Measurements from ENCODE around the gene FTCD. TPM values are rescaled to one million over a fixed set of nuclear protein-coding genes. Genes with fewer than 3 reads are reported as not detected.

The FTCD gene
- total and polyA plus RNA-seq, 2 of the 4 experiments (the other 2 are of a cell fraction) = 0.55 TPM; not detected in 1

DNA sequence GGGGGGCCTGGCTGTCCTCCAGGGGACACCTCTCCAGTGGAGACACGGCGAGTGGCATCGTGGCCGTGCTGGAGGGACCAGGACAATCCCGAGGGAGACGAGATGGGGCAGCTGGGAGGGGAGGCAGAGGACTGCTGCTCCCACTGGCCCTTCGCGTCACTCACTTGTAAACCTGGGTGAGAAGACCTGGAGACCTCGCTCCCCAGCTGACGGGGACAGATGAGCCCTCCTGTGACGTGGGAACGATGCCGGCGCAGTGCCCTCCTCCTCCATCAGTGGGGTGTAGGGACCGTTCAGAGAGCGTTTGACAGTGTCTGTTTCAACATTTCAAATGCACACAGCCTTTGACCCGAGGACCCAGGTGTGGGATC is 24.3 kb upstream of the FTCD start:
- no peak for TF ChIP-seq CHD1 (IDR thresholded peaks at IDR 0.05; ENCODE audit: low read depth, low read length)
- no peak for TF ChIP-seq RAD21 (IDR thresholded peaks at IDR 0.05; ENCODE audit: low read length)
- no peak for TF ChIP-seq MXI1 (IDR thresholded peaks at IDR 0.05; ENCODE audit: borderline replicate concordance, low read depth, low read length)
- no peak for TF ChIP-seq RFX5 (IDR thresholded peaks at IDR 0.05; ENCODE audit: low read depth, low read length)
- TF ChIP-seq, protein P1, sequence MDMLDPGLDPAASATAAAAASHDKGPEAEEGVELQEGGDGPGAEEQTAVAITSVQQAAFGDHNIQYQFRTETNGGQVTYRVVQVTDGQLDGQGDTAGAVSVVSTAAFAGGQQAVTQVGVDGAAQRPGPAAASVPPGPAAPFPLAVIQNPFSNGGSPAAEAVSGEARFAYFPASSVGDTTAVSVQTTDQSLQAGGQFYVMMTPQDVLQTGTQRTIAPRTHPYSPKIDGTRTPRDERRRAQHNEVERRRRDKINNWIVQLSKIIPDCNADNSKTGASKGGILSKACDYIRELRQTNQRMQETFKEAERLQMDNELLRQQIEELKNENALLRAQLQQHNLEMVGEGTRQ (IDR thresholded peaks at IDR 0.05; ENCODE audit: low read depth, low read length) = no peak
- no peak for TF ChIP-seq MAZ (IDR thresholded peaks at IDR 0.05; ENCODE audit: borderline replicate concordance, low read depth, low read length)
- TF ChIP-seq, protein P2, sequence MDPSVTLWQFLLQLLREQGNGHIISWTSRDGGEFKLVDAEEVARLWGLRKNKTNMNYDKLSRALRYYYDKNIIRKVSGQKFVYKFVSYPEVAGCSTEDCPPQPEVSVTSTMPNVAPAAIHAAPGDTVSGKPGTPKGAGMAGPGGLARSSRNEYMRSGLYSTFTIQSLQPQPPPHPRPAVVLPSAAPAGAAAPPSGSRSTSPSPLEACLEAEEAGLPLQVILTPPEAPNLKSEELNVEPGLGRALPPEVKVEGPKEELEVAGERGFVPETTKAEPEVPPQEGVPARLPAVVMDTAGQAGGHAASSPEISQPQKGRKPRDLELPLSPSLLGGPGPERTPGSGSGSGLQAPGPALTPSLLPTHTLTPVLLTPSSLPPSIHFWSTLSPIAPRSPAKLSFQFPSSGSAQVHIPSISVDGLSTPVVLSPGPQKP (IDR thresholded peaks at IDR 0.05; ENCODE audit: borderline replicate concordance, low read depth, low read length) = no peak
- TF ChIP-seq MAFK (IDR thresholded peaks at IDR 0.05; ENCODE audit: low read depth, low read length) = no peak
- TF ChIP-seq BHLHE40 (IDR thresholded peaks at IDR 0.05; ENCODE audit: low read depth, low read length) = no peak
- no peak for TF ChIP-seq FOS (IDR thresholded peaks at IDR 0.05; ENCODE audit: low read depth, low read length)
- no peak for TF ChIP-seq NFE2L2 (IDR thresholded peaks at IDR 0.05; ENCODE audit: low read depth, low read length)
- TF ChIP-seq RCOR1 (IDR thresholded peaks at IDR 0.05; ENCODE audit: insufficient replicate concordance, low read length) = no peak
- TF ChIP-seq, protein P3, sequence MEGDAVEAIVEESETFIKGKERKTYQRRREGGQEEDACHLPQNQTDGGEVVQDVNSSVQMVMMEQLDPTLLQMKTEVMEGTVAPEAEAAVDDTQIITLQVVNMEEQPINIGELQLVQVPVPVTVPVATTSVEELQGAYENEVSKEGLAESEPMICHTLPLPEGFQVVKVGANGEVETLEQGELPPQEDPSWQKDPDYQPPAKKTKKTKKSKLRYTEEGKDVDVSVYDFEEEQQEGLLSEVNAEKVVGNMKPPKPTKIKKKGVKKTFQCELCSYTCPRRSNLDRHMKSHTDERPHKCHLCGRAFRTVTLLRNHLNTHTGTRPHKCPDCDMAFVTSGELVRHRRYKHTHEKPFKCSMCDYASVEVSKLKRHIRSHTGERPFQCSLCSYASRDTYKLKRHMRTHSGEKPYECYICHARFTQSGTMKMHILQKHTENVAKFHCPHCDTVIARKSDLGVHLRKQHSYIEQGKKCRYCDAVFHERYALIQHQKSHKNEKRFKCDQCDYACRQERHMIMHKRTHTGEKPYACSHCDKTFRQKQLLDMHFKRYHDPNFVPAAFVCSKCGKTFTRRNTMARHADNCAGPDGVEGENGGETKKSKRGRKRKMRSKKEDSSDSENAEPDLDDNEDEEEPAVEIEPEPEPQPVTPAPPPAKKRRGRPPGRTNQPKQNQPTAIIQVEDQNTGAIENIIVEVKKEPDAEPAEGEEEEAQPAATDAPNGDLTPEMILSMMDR (conservative IDR thresholded peaks at IDR 0.05; ENCODE audit: low read depth, low read length) = no peak
- no peak for TF ChIP-seq POLR2A (IDR thresholded peaks at IDR 0.05; ENCODE audit: low read depth, low read length)
- no peak for TF ChIP-seq CEBPB (IDR thresholded peaks at IDR 0.05; ENCODE audit: low read depth, low read length)
- no peak for ATAC-seq (ENCODE audit: low read depth)
- no peak overlapping the region for H4K5ac ChIP-seq (ENCODE audit: low read depth, low read length)
- no peaks in the 10 kb centered on the region for H4K20me1 ChIP-seq (ENCODE audit: insufficient read depth, low read length)
- H3K4me3 ChIP-seq (ENCODE audit: insufficient read depth, low read depth, low read length) = no peak overlapping the region
- no peaks in the 10 kb centered on the region for H3K27me3 ChIP-seq (ENCODE audit: control insufficient read depth, insufficient read depth, low read length)
- ChIA-PET CTCF (no interaction called here), POLR2A (ENCODE audit: unreplicated experiment) (no interaction called here)
- H3K27ac ChIP-seq (ENCODE audit: insufficient read depth, low read length) = no peak overlapping the region
- peaks cover 2% of the 10 kb centered on the region; the same call in 1 of the 2 replicates for H3K9me3 ChIP-seq (ENCODE audit: control insufficient read depth, insufficient read depth, low read length)
- no peak overlapping the region for H3K4ac ChIP-seq (ENCODE audit: low read depth, low read length)
- H3K79me1 ChIP-seq (ENCODE audit: low read depth in 1 of 2, low read length in 2 of 2) = peaks cover 4 to 8% of the 10 kb centered on the region in 2 experiments; a peak in 3 of 4 replicates
- no peak overlapping the region for H3K18ac ChIP-seq (ENCODE audit: low read depth, low read length)
- 95% methylated on average over 8 of the region's 17 CpGs; no CpG with 5 or more reads in 1 of the 2 experiments for WGBS, 2 experiments (ENCODE audit: extremely low coverage in 2 of 2, insufficient read length in 1 of 2)
- DNase-seq = no peak
- H4K8ac ChIP-seq (ENCODE audit: low read depth in 2 of 2, low read length in 2 of 2) = no peak overlapping the region
- no TSS peak for BruUV-seq (replicated peaks)
- no peak overlapping the region for H2BK15ac ChIP-seq (ENCODE audit: low read depth, low read length)
- no peak overlapping the region for H2AK9ac ChIP-seq (replicated peaks; ENCODE audit: low read depth, low read length, poor library complexity)
- no peak overlapping the region for H3K14ac ChIP-seq (replicated peaks; ENCODE audit: low read depth, low read length)
- H3K4me2 ChIP-seq (ENCODE audit: low read depth, low read length) = no peak overlapping the region
- peaks cover 4% of the 10 kb centered on the region for H3K9me1 ChIP-seq (ENCODE audit: insufficient read depth, low read length)
- no peak overlapping the region for H2BK120ac ChIP-seq (ENCODE audit: low read depth, low read length)
- H2AFZ ChIP-seq (replicated peaks; ENCODE audit: low read length, poor library complexity) = peak overlapping the region; percentile 43
- dilution Hi-C loops (cut with HindIII; ENCODE audit: low sequenced_read_pairs, unreplicated experiment) (no loop called here), intact Hi-C loops (cut with micrococcal nuclease) (no loop called here), in situ Hi-C loops (cut with MboI; ENCODE audit: low sequenced_read_pairs) (no loop called here)
- H2BK20ac ChIP-seq (ENCODE audit: low read depth, low read length) = no peak overlapping the region
- H3K9ac ChIP-seq (ENCODE audit: low read depth, low read length) = no peak overlapping the region
- no peak overlapping the region for H4K91ac ChIP-seq (ENCODE audit: insufficient read depth, low read depth, low read length)
- no peak overlapping the region for H3K56ac ChIP-seq (ENCODE audit: extremely low read depth, insufficient read depth, low read length)
- H2BK5ac ChIP-seq (ENCODE audit: low read depth, low read length, poor library complexity, severe bottlenecking) = no peak overlapping the region
- H3K23ac ChIP-seq (ENCODE audit: low read depth, low read length) = no peak overlapping the region
- no peaks in the 10 kb centered on the region for H3K36me3 ChIP-seq (ENCODE audit: control insufficient read depth, insufficient read depth, low read length)
- H2AK5ac ChIP-seq (ENCODE audit: low read depth, low read length) = no peak overlapping the region; the same call in 1 of the 2 replicates
- peaks cover 7% of the 10 kb centered on the region; the same call in 1 of the 2 replicates for H3K4me1 ChIP-seq (ENCODE audit: control insufficient read depth, insufficient read depth, low read length)
